ENCODE measurements around the gene SNED1.

Gene SNED1

GRCh38 chr2:241068136-241068941 is 69.9 kb downstream of the SNED1 start:
- no peak for DNase-seq (ENCODE audit: low spot score)

- no peak for DNase-seq (ENCODE audit: low spot score)
Measured at GRCh38 chr2:241068942-241069810, 70.8 kb downstream of the SNED1 start.

- DNase-seq (ENCODE audit: low spot score) = no peak
Measured at GRCh38 chr2:241069821-241070281, 71.4 kb downstream of the SNED1 start.

GRCh38 chr2:241070361-241070760 is 71.9 kb downstream of the SNED1 start:
- DNase-seq (ENCODE audit: low spot score) = no peak

GRCh38 chr2:241070811-241071676 is 72.6 kb downstream of the SNED1 start:
- DNase-seq (ENCODE audit: low spot score) = no peak

- no peak for DNase-seq (ENCODE audit: low spot score)
Measured at GRCh38 chr2:241071677-241072111, 73.3 kb downstream of the SNED1 start.

GRCh38 chr2:241072151-241072550 is 73.7 kb downstream of the SNED1 start:
- no peak for DNase-seq (ENCODE audit: low spot score)

GRCh38 chr2:241072553-241073165 is 74.2 kb downstream of the SNED1 start:
- DNase-seq (ENCODE audit: low spot score) = no peak

- no peak for DNase-seq (ENCODE audit: low spot score)
Measured at GRCh38 chr2:241073166-241074064, 75.0 kb downstream of the SNED1 start.

GRCh38 chr2:241074065-241074818 is 75.8 kb downstream of the SNED1 start:
- DNase-seq (ENCODE audit: low spot score) = no peak

- DNase-seq (ENCODE audit: low spot score) = no peak
Measured at GRCh38 chr2:241074901-241075540, 76.6 kb downstream of the SNED1 start.

- no peak for DNase-seq (ENCODE audit: low spot score)
Measured at GRCh38 chr2:241080405-241081189, 82.2 kb downstream of the SNED1 start.

GRCh38 chr2:241081190-241081642 is 82.8 kb downstream of the SNED1 start:
- DNase-seq (ENCODE audit: low spot score) = no peak

- DNase-seq (ENCODE audit: low spot score) = no peak
Measured at GRCh38 chr2:241081643-241082340, 83.4 kb downstream of the SNED1 start.

- DNase-seq (ENCODE audit: low spot score) = no peak
Measured at GRCh38 chr2:241082341-241083090, 84.1 kb downstream of the SNED1 start.

GRCh38 chr2:241083091-241083415 is 84.6 kb downstream of the SNED1 start:
- no peak for DNase-seq (ENCODE audit: low spot score)

- no peak for DNase-seq (ENCODE audit: low spot score)
Measured at GRCh38 chr2:241084856-241085444, 86.5 kb downstream of the SNED1 start.
